Mucosa of stomach (tissue), 1 donor: ENCODE measurements around the gene PTPRM.

Source experiments
- H3K27me3 ChIP-seq: one replicate; pipeline ENCODE4 v1.7.0; 2013; ENCODE audit warnings: mild to moderate bottlenecking, low read length; ENCODE audit not compliant: control insufficient read depth, insufficient read depth
- H3K36me3 ChIP-seq: one replicate; pipeline ENCODE4 v1.7.0; 2013; ENCODE audit warnings: low read length; ENCODE audit not compliant: control insufficient read depth, insufficient read depth
- H3K4me1 ChIP-seq: one replicate; pipeline ENCODE4 v1.7.0; 2013; ENCODE audit warnings: mild to moderate bottlenecking, low read length; ENCODE audit not compliant: control insufficient read depth, insufficient read depth
- H3K4me3 ChIP-seq: one replicate; pipeline ENCODE4 v1.7.0; 2013; ENCODE audit warnings: low read length
- H3K9ac ChIP-seq: one replicate; pipeline ENCODE4 v1.7.0; 2013; ENCODE audit warnings: mild to moderate bottlenecking, low read length, moderate library complexity
- H3K9me3 ChIP-seq: one replicate; pipeline ENCODE4 v1.7.0; 2013; ENCODE audit warnings: mild to moderate bottlenecking, low read length, moderate library complexity; ENCODE audit not compliant: control insufficient read depth
- donor health status: Pancreatic carcinoma.

The PTPRM gene

GRCh38 chr18:8037296-8037695 lies 470.2 kb downstream of the PTPRM start:
- Histone ChIP-seq H3K4me3 (no peak overlapping the region), H3K27me3 (no peaks in the 10 kb centered on the region), H3K4me1 (no peaks in the 10 kb centered on the region), H3K9me3 (no peaks in the 10 kb centered on the region), H3K9ac (no peak overlapping the region), H3K36me3 (no peaks in the 10 kb centered on the region)

- Histone ChIP-seq H3K4me3 (no peak overlapping the region), H3K9me3 (no peaks in the 10 kb centered on the region), H3K4me1 (no peaks in the 10 kb centered on the region), H3K36me3 (no peaks in the 10 kb centered on the region), H3K9ac (no peak overlapping the region), H3K27me3 (no peaks in the 10 kb centered on the region)
These were observed 472.9 kb downstream of the PTPRM start for GRCh38 chr18:8040021-8040420.

- Histone ChIP-seq H3K4me1 (no peaks in the 10 kb centered on the region), H3K9ac (no peak overlapping the region), H3K4me3 (no peak overlapping the region), H3K9me3 (no peaks in the 10 kb centered on the region), H3K36me3 (no peaks in the 10 kb centered on the region), H3K27me3 (no peaks in the 10 kb centered on the region)
These were observed 474.5 kb downstream of the PTPRM start for GRCh38 chr18:8041526-8042111.

- Histone ChIP-seq H3K36me3 (no peaks in the 10 kb centered on the region), H3K9me3 (no peaks in the 10 kb centered on the region), H3K9ac (no peak overlapping the region), H3K27me3 (no peaks in the 10 kb centered on the region), H3K4me3 (no peak overlapping the region), H3K4me1 (no peaks in the 10 kb centered on the region)
These were observed 476.9 kb downstream of the PTPRM start for GRCh38 chr18:8044004-8044403.

GRCh38 chr18:8045160-8045883 lies 478.2 kb downstream of the PTPRM start:
- H3K9me3 ChIP-seq = no peaks in the 10 kb centered on the region
- H3K27me3 ChIP-seq = no peaks in the 10 kb centered on the region
- no peak overlapping the region for H3K4me3 ChIP-seq
- no peak overlapping the region for H3K9ac ChIP-seq
- H3K4me1 ChIP-seq = no peaks in the 10 kb centered on the region
- H3K36me3 ChIP-seq = no peaks in the 10 kb centered on the region

- Histone ChIP-seq H3K4me3 (no peak overlapping the region), H3K36me3 (no peaks in the 10 kb centered on the region), H3K9ac (no peak overlapping the region), H3K9me3 (no peaks in the 10 kb centered on the region), H3K4me1 (no peaks in the 10 kb centered on the region), H3K27me3 (no peaks in the 10 kb centered on the region)
These were observed 478.8 kb downstream of the PTPRM start for GRCh38 chr18:8045884-8046281.

GRCh38 chr18:8046441-8046840 lies 479.3 kb downstream of the PTPRM start:
- H3K9ac ChIP-seq = no peak overlapping the region
- no peaks in the 10 kb centered on the region for H3K4me1 ChIP-seq
- no peak overlapping the region for H3K4me3 ChIP-seq
- no peaks in the 10 kb centered on the region for H3K36me3 ChIP-seq
- no peaks in the 10 kb centered on the region for H3K9me3 ChIP-seq
- H3K27me3 ChIP-seq = no peaks in the 10 kb centered on the region

- Histone ChIP-seq H3K9me3 (no peaks in the 10 kb centered on the region), H3K36me3 (no peaks in the 10 kb centered on the region), H3K4me1 (no peaks in the 10 kb centered on the region), H3K4me3 (no peak overlapping the region), H3K27me3 (no peaks in the 10 kb centered on the region), H3K9ac (no peak overlapping the region)
These were observed 482.0 kb downstream of the PTPRM start for GRCh38 chr18:8049147-8049546.

- no peaks in the 10 kb centered on the region for H3K36me3 ChIP-seq
- H3K9me3 ChIP-seq = no peaks in the 10 kb centered on the region
- no peaks in the 10 kb centered on the region for H3K4me1 ChIP-seq
- H3K27me3 ChIP-seq = no peaks in the 10 kb centered on the region
- H3K4me3 ChIP-seq = no peak overlapping the region
- no peak overlapping the region for H3K9ac ChIP-seq
These were observed 483.7 kb downstream of the PTPRM start for GRCh38 chr18:8050616-8051329.

GRCh38 chr18:8051453-8051852 lies 484.3 kb downstream of the PTPRM start:
- H3K9me3 ChIP-seq = no peaks in the 10 kb centered on the region
- no peaks in the 10 kb centered on the region for H3K4me1 ChIP-seq
- H3K27me3 ChIP-seq = no peaks in the 10 kb centered on the region
- H3K9ac ChIP-seq = no peak overlapping the region
- no peak overlapping the region for H3K4me3 ChIP-seq
- no peaks in the 10 kb centered on the region for H3K36me3 ChIP-seq

GRCh38 chr18:8052237-8052701 lies 485.2 kb downstream of the PTPRM start:
- no peaks in the 10 kb centered on the region for H3K4me1 ChIP-seq
- H3K9me3 ChIP-seq = no peaks in the 10 kb centered on the region
- H3K9ac ChIP-seq = no peak overlapping the region
- no peak overlapping the region for H3K4me3 ChIP-seq
- H3K36me3 ChIP-seq = no peaks in the 10 kb centered on the region
- H3K27me3 ChIP-seq = no peaks in the 10 kb centered on the region

- no peak overlapping the region for H3K4me3 ChIP-seq
- no peaks in the 10 kb centered on the region for H3K36me3 ChIP-seq
- H3K4me1 ChIP-seq = no peaks in the 10 kb centered on the region
- no peaks in the 10 kb centered on the region for H3K27me3 ChIP-seq
- no peak overlapping the region for H3K9ac ChIP-seq
- H3K9me3 ChIP-seq = no peaks in the 10 kb centered on the region
These were observed 489.6 kb downstream of the PTPRM start for GRCh38 chr18:8056723-8057122.
